RWPE2 (cell line): ENCODE data around the gene CDH4.
A peak's percentile ranks its signal among the peaks of the same experiment; 100 is the strongest.

Experiments used
- ATAC-seq: fragments of 200-7000 bp; cut with Tn5 transposase; 3 replicates; pipeline ENCODE4 v1.9.1; 2021; ENCODE audit warnings: low read depth
- DNase-seq: peaks from one replicate; pipeline ENCODE4 v3.0.0-alpha.2; 2020; ENCODE audit warnings: low spot score
- H3K27ac ChIP-seq: fragments of 450-650 bp; 2 replicates; pipeline ENCODE4 v1.5.1; 2017; ENCODE audit warnings: mild to moderate bottlenecking; ENCODE audit not compliant: poor library complexity, severe bottlenecking
- H3K27me3 ChIP-seq: fragments of 250-450 bp; sonication (Bioruptor Pico); 2 replicates; pipeline ENCODE4 v1.5.1; 2021; ENCODE audit warnings: mild to moderate bottlenecking, moderate library complexity; ENCODE audit not compliant: insufficient read depth, poor library complexity, severe bottlenecking
- H3K36me3 ChIP-seq: fragments of 250-450 bp; sonication (Bioruptor Pico); 2 replicates; pipeline ENCODE4 v1.5.1; 2020; ENCODE audit warnings: low read depth, mild to moderate bottlenecking, moderate library complexity
- H3K4me1 ChIP-seq: fragments of 250-450 bp; sonication (Bioruptor Pico); 2 replicates; pipeline ENCODE4 v1.5.1; 2021; ENCODE audit warnings: mild to moderate bottlenecking, moderate library complexity; ENCODE audit not compliant: insufficient read depth, poor library complexity, severe bottlenecking
- H3K4me3 ChIP-seq: fragments of 250-450 bp; sonication (Bioruptor Pico); 2 replicates; pipeline ENCODE4 v1.5.1; 2021; ENCODE audit warnings: mild to moderate bottlenecking, moderate library complexity; ENCODE audit not compliant: severe bottlenecking
- H3K9me3 ChIP-seq: fragments of 250-450 bp; sonication (Bioruptor Pico); 2 replicates; pipeline ENCODE4 v1.5.1; 2021; ENCODE audit warnings: mild to moderate bottlenecking, moderate library complexity; ENCODE audit not compliant: severe bottlenecking
- TF ChIP-seq, protein P1 (sequence below): fragments of 450-650 bp; IDR thresholded peaks from one replicate; pipeline ENCODE4 v1.5.1; 2017; ENCODE audit warnings: mild to moderate bottlenecking, moderate library complexity; ENCODE audit not compliant: poor library complexity, severe bottlenecking

Gene CDH4

DNA sequence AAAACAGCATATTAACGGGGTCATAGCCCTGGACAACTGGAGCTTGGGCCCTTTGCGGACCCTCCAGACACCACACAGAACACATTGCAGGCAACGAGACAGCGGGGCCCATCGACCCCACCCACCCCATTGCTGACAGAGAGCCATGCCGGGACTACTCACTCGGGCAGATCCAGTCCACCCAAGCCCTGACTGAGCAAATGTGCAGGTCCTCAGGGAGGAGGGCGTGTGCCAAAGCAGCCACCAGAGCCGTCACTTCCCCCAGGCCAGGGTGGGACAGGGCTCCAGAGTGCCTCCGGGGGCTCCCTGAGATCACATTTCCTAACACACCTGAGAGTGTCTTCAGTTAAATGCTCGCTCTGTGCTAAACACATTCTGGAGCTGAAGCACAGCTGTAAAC lies 114.9 kb downstream of the CDH4 start:
- no peak for ATAC-seq
- TF ChIP-seq, protein P1, sequence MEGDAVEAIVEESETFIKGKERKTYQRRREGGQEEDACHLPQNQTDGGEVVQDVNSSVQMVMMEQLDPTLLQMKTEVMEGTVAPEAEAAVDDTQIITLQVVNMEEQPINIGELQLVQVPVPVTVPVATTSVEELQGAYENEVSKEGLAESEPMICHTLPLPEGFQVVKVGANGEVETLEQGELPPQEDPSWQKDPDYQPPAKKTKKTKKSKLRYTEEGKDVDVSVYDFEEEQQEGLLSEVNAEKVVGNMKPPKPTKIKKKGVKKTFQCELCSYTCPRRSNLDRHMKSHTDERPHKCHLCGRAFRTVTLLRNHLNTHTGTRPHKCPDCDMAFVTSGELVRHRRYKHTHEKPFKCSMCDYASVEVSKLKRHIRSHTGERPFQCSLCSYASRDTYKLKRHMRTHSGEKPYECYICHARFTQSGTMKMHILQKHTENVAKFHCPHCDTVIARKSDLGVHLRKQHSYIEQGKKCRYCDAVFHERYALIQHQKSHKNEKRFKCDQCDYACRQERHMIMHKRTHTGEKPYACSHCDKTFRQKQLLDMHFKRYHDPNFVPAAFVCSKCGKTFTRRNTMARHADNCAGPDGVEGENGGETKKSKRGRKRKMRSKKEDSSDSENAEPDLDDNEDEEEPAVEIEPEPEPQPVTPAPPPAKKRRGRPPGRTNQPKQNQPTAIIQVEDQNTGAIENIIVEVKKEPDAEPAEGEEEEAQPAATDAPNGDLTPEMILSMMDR = no peak
- no peak overlapping the region for H3K4me3 ChIP-seq
- H3K36me3 ChIP-seq = peaks cover 16% of the 10 kb centered on the region
- DNase-seq = no peak
- no peaks in the 10 kb centered on the region for H3K4me1 ChIP-seq
- no peak overlapping the region for H3K27ac ChIP-seq
- H3K27me3 ChIP-seq = no peaks in the 10 kb centered on the region
- H3K9me3 ChIP-seq = no peaks in the 10 kb centered on the region

DNA sequence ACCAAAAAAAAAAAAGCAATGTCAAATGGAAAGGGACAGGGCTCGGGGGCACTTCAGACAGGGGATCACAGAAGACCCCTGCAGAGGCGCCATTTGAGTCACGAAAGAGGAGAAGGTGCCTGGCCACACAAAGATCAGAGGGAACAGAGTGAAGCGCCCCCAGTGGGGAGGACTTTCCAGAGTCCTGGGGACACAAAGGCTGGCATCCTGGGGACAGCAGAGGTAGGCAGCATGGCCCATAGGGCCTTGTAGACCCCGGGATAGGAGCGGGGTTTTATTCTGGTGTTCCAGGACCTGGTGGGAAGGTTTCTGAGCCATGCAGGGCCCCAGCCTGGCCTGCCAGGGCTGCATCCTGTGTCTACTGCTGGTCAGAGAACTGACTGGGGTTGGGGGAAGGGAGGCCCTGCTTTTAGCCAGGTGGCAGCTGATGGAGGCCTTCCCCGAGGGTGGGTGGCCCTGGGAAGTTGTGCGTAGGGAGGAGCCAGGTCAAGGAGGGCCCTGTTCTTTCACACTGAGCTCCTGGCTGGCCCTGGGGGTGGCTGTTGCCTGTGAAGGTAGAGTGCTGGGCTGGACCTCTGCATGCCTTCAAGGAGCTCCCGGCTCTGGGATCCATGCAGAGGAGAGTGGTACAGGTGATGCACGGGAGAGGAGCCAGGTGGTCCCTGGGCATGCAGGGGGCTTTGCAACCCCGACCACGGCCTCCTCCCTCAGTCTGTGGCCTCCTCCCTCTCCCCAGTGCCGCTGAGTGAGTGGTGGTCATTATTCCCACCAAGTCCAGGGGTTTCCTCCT lies 117.9 kb downstream of the CDH4 start:
- Histone ChIP-seq H3K27ac (no peak overlapping the region), H3K4me3 (no peak overlapping the region), H3K27me3 (no peaks in the 10 kb centered on the region), H3K4me1 (no peaks in the 10 kb centered on the region), H3K36me3 (peaks cover 7% of the 10 kb centered on the region), H3K9me3 (no peaks in the 10 kb centered on the region)
- ATAC-seq = 0 out of 3 replicates have a peak, but pooled peaks have one; percentile 5
- peak; percentile 80 for DNase-seq
- TF ChIP-seq, protein P1 = no peak

DNA sequence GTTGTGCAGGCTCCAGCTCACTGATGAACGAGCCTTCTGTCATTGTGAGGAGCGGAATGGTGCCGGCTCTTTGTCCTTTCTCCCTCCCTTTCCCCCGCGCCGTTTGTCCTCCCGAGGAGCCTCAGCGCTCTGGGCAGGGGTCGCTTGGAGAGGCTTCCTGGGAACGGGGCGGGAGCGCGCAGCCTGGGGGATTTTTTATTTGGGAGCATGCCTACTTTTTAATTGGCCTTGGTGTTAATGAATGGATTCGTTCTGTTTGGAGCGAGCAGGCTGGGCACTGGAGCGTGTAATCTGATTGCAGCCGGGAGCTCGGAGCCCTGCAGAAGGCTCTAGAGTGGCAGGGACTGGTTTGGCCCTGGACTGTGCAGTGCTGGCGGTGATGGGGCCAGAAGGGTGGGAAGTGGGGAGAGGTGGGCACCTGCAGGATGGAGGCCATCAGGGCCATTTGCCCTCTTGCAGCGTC lies 118.8 kb downstream of the CDH4 start:
- Histone ChIP-seq H3K9me3 (no peaks in the 10 kb centered on the region), H3K27ac (no peak overlapping the region), H3K4me1 (no peaks in the 10 kb centered on the region), H3K4me3 (no peak overlapping the region), H3K36me3 (peaks cover 3% of the 10 kb centered on the region; the same call in 1 of the 2 replicates), H3K27me3 (no peaks in the 10 kb centered on the region)
- ATAC-seq (peak; percentile 4; the same call in 1 of the 3 replicates), DNase-seq (peak; percentile 77)
- TF ChIP-seq, protein P1 = no peak

DNA sequence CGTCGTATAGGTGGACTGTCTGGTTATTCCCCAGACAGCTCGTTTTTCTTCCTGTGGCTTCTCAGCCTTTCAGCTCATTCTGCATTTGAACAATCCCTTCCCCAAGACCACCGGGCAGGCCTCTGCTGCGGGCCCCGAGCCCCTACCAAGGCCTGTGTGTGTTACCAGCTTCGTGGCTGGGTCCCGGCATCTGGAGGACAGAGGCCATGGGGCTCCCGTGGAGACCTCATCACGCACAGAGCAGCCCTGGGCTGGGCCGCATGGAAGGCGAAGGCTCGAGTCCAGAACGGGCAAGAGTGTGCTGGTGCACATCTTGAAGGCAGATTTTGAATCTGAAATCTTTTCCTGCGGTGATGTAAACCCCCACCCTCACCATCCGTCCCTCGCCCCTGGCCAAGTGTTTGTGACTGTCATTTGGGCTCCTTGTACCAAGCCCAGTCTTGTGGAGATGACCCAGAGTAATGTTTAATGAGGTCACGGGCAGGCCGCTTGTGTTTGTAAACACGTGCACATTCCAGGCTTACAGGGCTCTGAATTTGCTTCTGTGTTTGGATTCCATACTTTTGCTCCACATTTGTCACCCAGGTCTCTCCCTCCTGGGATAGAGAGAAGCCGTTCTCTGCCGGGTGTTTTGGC lies 119.6 kb downstream of the CDH4 start:
- H3K27ac ChIP-seq = no peak overlapping the region
- no peaks in the 10 kb centered on the region for H3K9me3 ChIP-seq
- TF ChIP-seq, protein P1 = no peak
- no peaks in the 10 kb centered on the region for H3K27me3 ChIP-seq
- no peak overlapping the region for H3K4me3 ChIP-seq
- 0 out of 3 replicates have a peak, but pooled peaks have one; percentile 4 for ATAC-seq
- peaks cover 3% of the 10 kb centered on the region; the same call in 1 of the 2 replicates for H3K36me3 ChIP-seq
- DNase-seq = peak; percentile 80
- H3K4me1 ChIP-seq = no peaks in the 10 kb centered on the region
